Vagina (tissue), 2 donors: ENCODE measurements around the gene WFDC10A.

Experiments
- CTCF ChIP-seq, 3 experiments: fragments of 450-650 bp in 2 of 3; fragments of 200-600 bp in 1 of 3; sonication (generic) in 1 of 3; IDR thresholded peaks; one replicate each; pipeline ENCODE4 v1.5.1; 2017 to 2019; ENCODE audit warnings: antibody characterized with exemption in 3 of 3, mild to moderate bottlenecking in 2 of 3, moderate library complexity in 2 of 3
- POLR2A ChIP-seq, 2 donors: fragments of 450-650 bp; IDR thresholded peaks; one replicate each; pipeline ENCODE4 v1.6.1; 2017; ENCODE audit warnings: antibody characterized with exemption in 2 of 2, mild to moderate bottlenecking in 2 of 2, moderate library complexity in 2 of 2

- TF ChIP-seq POLR2A (IDR thresholded peaks at IDR 0.05) (no peak), CTCF (IDR thresholded peaks at IDR 0.05) (no peak)
Measured at GRCh38 chr20:45630371-45630770, 832 bp downstream of the WFDC10A start.
